CD4-positive, alpha-beta T cell treated with Interleukin-6 for 4 hours (primary cell): Measurements from ENCODE around the gene GALR1.
"Not testable (repeated sequence)": the region's sequence is repeated elsewhere in the genome, so short reads cannot be mapped to it uniquely, and the experiment has no call there.

Experiments
- DNase-seq: peaks from one replicate; pipeline ENCODE4 v3.0.0-alpha.2; 2020; ENCODE audit warnings: mixed read lengths

The GALR1 gene

DNA sequence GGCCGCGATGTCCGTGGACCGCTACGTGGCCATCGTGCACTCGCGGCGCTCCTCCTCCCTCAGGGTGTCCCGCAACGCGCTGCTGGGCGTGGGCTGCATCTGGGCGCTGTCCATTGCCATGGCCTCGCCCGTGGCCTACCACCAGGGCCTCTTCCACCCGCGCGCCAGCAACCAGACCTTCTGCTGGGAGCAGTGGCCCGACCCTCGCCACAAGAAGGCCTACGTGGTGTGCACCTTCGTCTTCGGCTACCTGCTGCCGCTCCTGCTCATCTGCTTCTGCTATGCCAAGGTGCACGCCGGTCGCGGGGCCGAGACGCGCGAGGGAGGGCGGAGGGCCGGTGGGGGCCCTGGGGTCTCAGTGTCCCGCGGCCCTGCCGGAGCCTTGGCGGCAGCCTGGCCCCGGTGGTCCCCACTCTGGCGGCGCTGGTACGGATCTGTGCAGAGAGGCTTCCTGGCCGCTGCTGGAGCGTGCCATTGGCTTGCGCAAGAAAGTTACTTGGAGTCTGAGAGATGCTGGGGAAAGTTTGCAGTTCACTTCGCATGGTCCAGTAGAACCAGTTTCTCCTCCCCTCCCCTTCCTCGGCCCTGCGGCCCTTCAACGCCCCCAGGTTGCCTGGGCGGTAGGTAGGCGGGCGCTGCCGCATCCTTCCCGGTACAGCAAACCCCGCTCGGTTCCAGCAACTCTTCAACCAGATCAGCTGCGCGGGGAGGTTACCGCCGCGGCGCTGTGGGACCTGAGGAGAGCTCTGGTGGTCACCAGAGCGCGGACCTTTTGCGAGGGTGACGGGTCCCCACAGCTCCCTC, 1.5 kb downstream of the GALR1 start:
- no peak for DNase-seq

DNA sequence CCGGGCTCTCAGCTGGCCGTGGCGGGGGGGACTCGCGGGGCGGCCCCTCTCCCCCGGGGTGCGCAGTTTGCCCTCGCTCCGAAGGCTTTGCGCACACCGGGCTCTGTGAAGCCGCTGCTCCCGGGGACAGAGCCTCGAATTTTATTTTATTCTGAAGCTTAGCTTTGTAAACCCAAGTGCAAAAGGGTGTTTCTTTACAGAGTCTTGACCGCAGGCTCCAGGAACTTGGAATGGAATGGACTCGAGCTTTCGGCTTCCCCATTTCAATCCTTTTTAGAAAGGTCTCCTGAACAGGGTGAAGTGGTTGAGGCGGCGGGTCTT, 2.0 kb downstream of the GALR1 start:
- DNase-seq, result no peak

DNA sequence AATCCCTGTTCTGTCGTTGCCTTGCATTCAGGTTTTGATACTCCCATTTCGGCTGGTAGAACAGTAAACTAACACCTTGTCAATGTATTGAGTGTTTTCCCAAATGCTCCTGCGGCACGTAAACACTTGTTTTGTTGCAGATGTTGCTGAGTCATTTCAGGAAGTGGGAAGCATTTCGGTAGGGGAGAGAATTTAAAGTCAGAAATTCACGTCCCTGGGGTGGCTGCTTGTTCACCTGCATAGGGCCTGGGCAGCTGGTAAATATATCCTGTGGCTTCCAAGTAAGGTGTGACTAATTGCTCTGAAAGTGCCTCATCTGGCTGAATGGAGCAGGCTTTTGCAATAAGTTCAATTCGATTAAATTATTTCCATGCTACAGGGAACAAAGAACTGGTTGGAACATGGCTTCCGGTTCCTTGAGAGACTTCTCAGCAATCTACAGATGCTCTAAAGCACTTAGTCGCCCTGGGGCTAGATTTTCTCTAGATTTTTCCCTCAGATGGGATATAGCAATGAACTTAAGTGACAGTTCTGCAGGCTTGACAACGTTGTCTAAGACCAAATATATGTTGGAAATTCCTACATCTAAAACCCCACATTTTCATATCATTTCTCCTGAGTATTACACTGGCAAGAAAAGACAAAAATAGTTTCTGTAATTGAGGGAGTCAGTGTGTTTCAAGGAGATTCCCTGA, 5.2 kb downstream of the GALR1 start:
- DNase-seq, result no peak

DNA sequence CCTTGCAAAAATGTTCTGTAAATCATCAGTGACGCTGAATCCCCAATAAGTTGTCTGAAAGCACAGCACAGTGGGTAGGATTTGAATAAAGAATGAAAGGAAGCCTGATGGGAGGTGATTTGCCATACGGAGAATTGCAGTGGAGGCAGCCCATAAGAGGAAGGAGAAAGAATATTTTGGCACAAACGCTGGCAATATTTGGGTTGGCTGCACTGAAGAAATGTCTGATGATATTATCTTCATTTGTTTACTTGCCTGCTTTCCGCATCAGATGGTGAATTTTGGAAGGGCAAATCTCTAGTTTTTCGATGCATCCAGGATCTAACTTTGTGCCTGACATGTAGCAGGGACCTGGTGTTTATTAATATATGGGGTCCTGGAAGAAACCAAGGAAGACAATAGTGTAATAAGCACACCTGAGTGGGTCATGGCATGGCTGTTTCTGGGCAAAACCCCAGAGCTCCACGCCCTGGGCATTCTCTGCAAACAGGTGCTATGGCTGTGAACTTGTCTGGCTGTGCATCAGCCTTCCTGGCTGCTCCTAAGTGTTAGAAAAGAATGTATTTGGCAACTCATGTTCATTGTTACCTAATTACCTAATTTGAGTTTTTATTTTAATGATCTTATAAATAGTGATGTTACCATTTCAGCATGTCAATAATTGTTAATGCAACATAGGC, 5.9 kb downstream of the GALR1 start:
- DNase-seq, result no peak

DNA sequence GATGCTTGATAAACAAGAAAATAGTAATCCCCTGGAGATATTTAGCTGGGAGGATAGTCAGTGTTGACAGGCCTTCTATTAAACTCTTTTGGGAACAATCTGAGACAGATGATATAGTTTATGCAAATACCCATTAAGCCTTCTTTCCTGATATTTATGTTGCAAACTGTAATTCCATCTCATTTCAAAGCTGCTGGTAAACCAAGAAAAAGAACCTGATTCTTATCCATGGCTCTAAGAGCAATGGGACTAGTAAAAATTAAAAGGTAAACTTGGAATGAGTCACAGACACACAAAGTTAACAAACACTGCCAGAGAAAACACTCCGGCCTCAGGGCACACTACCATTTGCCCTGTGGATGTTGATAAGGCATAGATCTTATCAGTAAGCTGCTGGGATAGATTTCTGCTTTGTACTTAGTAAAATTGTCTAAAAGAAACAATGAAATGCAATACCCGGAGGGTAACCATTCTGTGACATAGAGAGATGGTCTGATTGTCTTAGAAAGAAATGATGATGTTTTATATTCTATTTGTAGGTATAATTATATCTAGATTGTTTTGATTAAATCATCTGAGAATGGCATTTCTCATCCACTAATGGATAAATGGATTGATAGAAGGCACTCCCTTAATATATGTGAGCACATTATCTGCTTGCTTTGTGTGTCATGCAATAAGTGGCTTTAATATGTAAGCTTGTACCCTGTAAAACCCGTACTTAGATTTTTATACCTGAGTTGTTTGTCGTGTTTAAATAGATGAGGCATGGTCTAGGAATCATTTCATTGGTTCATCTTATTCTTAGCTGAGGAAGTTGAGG, 13.2 kb downstream of the GALR1 start:
- DNase-seq, result no peak

DNA sequence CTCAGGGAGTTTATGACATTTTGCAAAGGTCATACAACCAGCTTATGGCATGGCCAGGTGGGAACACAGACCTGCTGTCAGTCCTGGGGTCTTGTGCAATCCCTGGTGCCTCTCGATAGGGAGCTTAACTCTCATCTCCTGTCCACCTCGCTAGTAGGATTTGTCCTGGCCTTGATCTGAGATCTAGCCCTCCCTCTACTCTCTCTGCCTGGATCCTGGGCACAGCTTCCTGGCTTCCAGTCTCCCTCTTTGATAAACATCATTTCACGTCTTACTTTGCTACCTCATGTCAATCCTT, 13.8 kb downstream of the GALR1 start:
- no peak for DNase-seq

DNA sequence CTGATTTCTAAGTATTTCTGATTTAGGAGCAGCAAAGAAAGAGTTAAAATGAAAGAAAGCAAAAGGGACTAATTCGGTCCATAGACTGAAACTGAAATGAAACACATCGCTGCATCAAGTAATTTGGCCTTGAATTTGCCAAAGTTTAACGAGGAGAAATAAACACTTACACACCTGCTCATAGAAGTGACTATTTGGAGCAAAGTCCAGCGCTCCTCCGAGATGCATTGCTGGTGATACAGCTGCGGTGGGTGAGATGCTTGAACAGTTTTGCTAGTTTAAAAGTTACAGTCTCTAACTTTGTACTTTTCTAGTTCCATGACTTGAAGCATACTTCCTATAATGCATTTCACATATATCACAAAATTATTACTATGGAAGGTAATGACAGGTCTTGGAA, 18.3 kb downstream of the GALR1 start:
- DNase-seq, result no peak

DNA sequence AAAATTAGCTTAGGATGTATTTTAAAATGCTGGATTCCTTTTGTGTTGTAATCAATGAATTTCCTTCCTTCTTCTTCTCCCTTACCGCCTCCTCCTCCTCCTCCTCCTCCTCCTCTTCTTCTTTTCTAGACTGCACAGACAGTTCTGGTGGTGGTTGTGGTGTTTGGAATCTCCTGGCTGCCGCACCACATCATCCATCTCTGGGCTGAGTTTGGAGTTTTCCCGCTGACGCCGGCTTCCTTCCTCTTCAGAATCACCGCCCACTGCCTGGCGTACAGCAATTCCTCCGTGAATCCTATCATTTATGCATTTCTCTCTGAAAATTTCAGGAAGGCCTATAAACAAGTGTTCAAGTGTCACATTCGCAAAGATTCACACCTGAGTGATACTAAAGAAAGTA, 18.8 kb downstream of the GALR1 start:
- DNase-seq, result no peak

DNA sequence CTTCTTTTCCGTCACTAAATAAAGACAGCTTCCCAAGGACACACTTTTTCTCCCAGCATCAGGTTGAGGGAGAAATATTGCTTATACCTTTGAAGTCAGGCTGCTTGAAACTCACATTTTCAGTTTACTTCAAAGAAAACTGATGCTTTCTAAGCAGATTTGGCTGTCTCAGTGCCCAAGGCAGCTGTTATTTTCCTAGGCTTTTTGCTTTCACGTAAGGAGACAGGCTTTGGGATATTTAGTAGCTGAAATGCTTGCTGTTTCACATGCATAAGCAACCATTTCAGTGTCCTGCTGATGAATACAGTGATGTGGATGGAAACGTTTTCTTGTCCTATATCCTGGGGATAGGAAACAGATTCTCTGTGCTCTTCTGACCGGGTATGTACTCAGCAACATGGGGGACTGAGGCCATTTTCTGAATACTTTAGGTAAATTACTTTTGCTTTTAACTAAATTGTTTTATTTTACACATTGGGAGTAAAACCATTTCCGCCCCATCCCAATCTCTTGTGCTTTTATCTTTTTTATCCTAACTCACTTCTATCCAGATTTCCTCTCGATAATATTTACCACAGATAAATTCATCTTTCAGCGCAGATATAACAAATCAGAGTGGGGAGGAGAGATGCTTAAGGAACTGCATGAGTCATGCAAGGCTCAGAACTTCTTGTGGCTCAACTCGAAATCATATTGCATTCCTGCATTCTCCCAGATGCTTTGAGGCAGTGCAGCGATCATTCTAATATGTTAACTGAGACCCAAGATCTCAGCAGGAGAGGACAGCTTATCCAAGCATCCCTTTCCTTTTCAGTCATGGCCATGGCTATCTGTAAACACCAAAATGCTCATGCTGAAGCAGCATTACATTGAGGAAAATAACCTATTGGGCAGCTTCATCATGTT, 22.2 kb downstream of the GALR1 start:
- no peak for DNase-seq

DNA sequence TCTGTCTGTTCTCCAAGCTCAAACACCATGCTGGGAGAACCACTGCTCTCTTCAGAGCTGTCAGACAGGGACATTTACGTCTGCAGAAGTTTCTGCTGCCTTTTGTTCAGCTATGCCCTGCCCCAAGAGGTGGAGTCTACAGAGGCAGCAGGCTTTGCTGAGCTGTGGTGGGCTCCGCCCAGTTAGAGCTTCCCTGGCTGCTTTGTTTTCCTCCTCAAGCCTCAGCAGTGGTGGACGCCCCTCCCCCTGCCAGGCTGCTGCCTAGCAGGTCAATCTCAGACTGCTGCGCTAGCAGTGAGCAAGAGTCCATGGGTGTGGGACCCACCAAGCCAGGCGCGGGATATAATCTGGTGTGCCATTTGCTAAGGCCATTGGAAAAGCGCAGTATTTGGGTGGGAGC, 41.2 kb downstream of the GALR1 start:
- DNase-seq, result not testable (repeated sequence)

DNA sequence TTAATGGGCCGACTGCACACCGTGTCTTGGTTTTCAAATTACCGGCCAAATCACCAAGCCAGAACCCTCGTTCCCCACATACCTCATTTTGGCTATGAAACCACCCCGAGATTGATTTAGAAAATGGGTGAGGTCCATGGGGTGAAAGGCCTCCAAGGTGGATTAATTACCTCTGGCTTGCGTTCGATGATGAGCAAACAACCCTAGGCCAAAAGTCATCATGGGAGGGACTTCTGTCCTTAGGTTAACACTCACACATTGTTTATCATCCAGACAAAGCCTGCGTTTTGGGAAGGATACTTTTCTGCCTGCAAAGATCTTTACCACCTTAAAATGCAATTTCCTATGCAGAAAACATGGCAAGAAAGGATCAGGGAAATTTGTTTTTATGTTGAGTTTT, 48.5 kb downstream of the GALR1 start:
- no peak for DNase-seq

DNA sequence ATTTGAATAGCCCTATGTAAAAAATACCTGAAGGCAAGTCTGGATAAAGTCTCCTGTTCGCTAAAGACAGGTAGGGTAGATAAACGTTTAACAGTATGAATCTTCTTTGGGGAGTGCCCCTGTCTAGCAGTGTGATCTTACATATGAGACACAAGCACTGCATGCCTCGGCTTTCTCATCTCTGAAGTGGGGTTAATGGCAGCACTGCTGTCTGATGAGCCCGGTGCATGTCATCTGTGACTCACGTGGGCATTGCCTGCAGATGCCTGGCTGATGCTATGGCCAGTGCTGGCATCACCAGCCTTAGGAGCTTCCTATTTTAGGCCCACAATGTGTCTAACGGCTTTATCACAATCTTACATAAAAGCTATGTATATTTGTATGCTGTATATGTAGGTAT, 50.1 kb downstream of the GALR1 start:
- DNase-seq, result no peak

DNA sequence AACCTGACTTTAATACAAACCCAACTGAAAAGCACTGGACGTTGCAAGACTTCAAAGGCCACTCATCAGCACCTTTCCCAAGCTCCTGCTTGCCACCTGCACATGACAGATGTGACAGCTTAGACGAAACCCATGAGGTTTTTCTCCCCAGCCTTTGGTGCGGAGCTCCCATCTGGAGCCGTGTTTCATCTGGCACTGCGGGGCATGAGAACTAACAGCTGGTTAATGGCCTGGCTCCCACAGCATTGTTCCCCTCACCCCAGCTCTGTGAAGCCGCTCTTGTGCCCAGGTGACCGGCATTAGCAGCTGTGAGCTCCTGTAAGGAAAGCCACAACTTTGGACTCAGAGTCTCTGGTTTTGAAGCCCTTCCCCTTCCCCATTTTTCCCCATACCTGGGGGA, 50.9 kb downstream of the GALR1 start:
- no peak for DNase-seq

DNA sequence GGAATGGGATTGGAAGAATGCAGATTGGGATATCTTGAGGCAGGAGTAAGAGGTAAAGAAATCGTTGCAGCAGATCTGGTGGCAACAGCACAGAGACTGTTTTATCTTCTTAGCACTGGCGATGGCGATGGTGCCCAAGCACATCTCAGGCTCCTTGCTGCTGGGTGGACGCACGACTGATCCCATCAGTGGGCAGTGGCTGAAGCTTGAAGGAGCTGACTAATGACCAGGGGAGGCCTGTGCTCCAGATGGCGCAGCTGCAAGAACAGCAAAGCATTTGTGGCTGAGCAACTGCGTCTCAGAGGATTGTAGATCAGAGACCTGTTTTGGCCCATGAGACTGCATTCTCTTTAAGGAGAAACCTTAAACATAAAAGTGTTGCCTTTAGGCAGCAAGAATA, 54.6 kb downstream of the GALR1 start:
- no peak for DNase-seq

DNA sequence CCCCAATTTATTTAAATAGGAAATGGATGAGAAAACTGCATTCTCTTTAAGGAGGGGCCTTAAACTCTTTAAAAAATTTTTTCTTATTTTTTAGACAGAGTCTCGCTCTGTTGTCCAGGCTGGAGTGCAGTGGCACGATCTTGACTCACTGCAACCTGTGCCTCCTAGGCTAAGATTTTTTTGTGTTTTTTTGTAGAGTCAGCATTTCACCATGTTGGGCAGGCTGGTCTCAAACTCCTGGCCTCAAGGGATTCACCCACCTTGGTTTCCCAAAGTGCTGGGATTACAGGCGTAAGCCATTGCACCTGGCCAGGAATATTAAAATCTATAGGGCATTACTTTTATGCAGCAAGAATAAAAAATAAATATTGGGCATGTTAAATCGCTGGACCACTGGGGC, 56.0 kb downstream of the GALR1 start:
- no peak for DNase-seq

DNA sequence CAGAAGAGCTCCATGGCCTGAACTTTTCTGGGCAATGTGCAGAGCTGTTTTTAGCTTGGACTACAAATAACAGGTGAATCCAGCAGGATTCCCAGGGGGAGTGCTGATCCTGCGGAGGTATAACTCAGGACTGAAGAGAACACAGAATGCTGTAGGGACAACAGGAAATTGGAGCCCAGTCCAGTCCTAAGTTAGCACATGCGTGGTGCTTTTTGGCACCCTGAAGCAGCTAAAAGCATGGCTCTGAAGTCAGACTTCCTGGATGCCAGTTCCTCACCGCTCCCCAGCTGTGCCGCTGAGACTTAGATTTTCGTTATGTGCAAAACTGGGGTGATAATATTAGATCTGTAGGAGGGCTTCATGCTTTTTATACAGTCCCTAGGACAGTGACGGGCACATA, 58.6 kb downstream of the GALR1 start:
- DNase-seq, result no peak

DNA sequence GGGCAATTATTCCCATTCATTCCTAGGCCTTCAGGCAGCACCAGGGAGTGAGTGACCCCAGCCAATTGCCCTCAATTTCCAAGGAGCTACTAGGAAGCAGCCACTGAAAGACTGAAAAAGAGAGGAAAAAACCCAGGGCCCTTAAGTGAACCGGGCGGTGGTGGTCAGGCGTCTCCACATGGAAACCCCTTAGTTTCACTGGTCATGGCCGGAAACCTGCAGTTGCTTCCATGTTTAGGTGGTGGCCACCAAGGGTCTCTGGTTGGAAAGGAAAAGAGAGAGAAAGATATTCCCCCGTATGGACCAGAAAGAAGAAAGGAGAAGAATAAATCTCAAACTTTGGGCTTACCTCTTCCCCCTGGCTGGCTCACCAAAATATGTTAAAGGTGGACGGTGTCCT, 64.9 kb downstream of the GALR1 start:
- DNase-seq, result no peak

DNA sequence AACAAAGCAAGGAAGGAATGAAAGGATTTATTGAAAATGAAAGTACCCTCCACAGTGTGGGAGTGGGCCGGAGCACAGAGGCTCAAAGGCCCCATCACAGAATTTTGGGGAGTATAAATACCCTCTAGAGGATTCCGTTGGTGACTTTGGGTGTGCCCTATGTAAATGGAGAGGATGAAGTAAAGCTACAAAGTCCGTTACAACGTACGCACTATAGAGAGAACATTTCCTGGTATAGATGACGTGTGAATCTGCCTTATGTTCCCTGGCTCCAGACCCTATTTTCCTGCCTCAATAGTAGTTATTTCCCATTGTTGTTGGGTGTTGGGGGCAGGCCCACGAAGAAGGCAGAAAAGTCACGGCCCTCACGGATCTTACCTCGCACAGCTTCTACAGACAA, 65.3 kb downstream of the GALR1 start:
- no peak for DNase-seq

DNA sequence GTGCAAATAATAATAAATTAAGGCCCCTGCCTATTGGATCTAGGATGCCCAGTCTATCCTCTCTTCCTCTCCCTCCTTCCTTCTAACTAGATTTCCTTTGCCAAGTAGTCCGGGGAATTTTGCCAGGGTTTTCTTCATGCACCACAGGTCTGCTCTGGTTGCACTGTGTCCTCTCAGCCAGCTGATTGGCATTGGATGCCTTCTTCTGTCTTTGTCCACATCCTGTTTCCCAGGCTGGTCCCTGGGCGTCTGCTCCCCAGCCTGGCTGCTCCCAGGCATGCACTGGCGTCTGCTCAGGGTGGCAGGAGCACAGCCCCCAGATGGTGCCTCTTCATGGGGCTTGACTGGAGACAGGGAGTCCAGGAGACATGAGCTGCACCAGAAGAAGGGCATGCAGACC, 66.4 kb downstream of the GALR1 start:
- DNase-seq, result no peak

DNA sequence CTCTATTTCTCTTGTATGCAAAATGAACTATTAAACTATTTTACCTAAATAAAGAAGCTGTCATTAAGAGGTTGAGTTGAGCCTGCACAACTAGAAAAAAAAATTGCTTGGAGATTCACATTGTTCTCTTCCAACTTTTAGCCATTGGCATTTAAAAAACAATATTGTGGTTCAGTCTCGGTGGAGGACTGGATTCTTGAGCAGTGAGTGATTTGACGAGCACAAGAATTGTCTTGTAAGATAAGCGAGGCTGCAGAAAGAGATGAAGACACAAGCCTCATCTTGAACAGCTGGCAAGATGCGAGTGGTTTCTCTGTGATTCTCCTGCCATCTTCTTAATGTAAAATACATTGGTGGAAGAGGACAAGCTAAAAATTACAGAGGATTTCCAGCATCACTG, 67.0 kb downstream of the GALR1 start:
- no peak for DNase-seq

DNA sequence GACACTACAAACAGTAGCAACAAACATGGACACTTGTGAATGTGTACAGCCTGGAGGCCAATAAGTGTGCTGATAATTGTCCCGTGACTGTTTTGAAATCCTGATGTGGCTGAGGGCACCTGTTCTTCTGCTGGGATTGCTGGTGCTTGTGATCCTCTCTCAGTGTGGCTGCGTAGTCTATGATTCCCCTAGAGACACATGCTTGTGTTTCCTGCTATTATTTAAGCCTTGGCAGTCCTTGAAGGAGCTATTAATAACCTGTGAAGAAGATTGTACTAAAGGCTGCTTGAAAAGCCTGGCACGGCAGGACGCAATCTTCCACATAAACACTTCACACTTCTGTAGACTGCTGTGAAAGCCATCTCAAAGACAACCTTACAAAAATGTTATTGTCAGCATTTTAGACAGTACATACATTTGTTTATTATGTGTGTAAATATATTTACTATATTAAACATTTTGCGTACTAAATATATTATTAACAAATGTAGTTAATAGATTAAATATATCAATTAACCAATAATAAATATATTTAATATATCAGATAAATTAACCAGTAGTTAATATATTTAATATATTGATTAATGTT, 71.4 kb downstream of the GALR1 start:
- no peak for DNase-seq
